Pancreas (tissue), 10 donors: ENCODE data around the gene KIF13A. TPM values are rescaled to one million over a fixed set of nuclear protein-coding genes. Genes with fewer than 3 reads are reported as not detected.

ENCODE experiments used
- ATAC-seq, 4 donors: fragments of 200-7000 bp; cut with Tn5 transposase; one replicate each; pipeline versions ENCODE4 v1.8.0 to v1.9.1; 2020; ENCODE audit warnings: mild to moderate bottlenecking in 4 of 4, moderate library complexity in 4 of 4
- DNase-seq, 6 donors: peaks; one replicate each; pipeline ENCODE4 v3.0.0-alpha.2; 2020
- FAIRE-seq: peaks from 2 replicates; lab custom pipeline; 2012; peaks lifted over from hg19 to GRCh38; lab: Jason Lieb, UNC
- H3K27ac ChIP-seq, 4 donors: fragments of 200-600 bp; sonication (generic); 1 replicate in 3 of 4; 2 replicates in 1 of 4; pipeline versions ENCODE4 v1.5.0 to v1.8.0; 2020
- H3K27me3 ChIP-seq, 4 donors: fragments of 200-600 bp; one replicate each; pipeline ENCODE4 v1.8.0; 2021
- H3K36me3 ChIP-seq, 3 donors: fragments of 200-600 bp; sonication (generic) in 1 of 3; one replicate each; pipeline versions ENCODE4 v1.5.0 to v1.8.0; 2020 to 2021
- H3K4me1 ChIP-seq, 3 donors: fragments of 200-600 bp; one replicate each; pipeline ENCODE4 v1.8.0; 2021
- H3K4me3 ChIP-seq, 4 donors: fragments of 200-600 bp; sonication (generic) in 2 of 4; one replicate each; pipeline versions ENCODE4 v1.5.0 to v1.8.0; 2020 to 2021
- H3K9me3 ChIP-seq, 4 donors: fragments of 200-600 bp; one replicate each; pipeline ENCODE4 v1.8.0; 2021
- WGBS, 2 donors: extraction: QIAGEN DNeasy Blood & Tissue Kit; methylation state at CpG; one replicate each; pipeline ENCODE4 v1.1.7; 2013; 5-methylcytosine and 5-hydroxymethylcytosine counted together
- intact Hi-C, 3 donors: fragments of 100-400 bp; cut with DNase I; formaldehyde crosslinking; loops; one replicate each; pipeline versions ENCODE4 v1.11.1 to v1.14.2; 2022
- polyA plus RNA-seq, 2 donors: library from polyadenylated mRNA; stranded (reverse); fragments of 200-250 nt; gene quantifications; one replicate each; pipeline ENCODE4 v1.2.3, GENCODE V29; 2013
- total RNA-seq, 6 donors: library from RNA; stranded (reverse); fragmentation: NEBNext Ultra II Directional in 4 of 6; extraction: Animal tissue kit (Norgen Biotek cat#: 25700) in 4 of 6; gene quantifications; one replicate each; pipeline versions ENCODE4 v1.2.1 to v1.2.4, GENCODE V29; 2021 to 2023
- TF ChIP-seq, protein P1 (sequence below), 4 donors: fragments of 200-600 bp; sonication (generic) in 3 of 4; IDR thresholded peaks; one replicate each; pipeline versions ENCODE4 v1.5.0 to v1.8.0; 2021; ENCODE audit warnings: antibody characterized with exemption in 4 of 4
- donor health status: healthy with polysubstance abuse.
- donor health status: DM: no; HTN: no; CAD: no; lungs with moderate emphysema.
- donor health status: DM: no; HTN: no; CAD: no.
- donor health status: control.
- donor health status: control.
- donor health status: Bipolar disorder and iron deficiency.
- donor health status: DM: yes; HTN: yes; CAD: no.
- donor health status: DM: no; HTN: no; CAD: no.
- donor health status: DM: no; HTN: no; CAD: no.
- donor health status: DM: yes; HTN: yes; CAD: no.

KIF13A gene
- total and polyA plus RNA-seq, 8 donors: 7.3 to 18.1 (median 12.5) TPM

DNA sequence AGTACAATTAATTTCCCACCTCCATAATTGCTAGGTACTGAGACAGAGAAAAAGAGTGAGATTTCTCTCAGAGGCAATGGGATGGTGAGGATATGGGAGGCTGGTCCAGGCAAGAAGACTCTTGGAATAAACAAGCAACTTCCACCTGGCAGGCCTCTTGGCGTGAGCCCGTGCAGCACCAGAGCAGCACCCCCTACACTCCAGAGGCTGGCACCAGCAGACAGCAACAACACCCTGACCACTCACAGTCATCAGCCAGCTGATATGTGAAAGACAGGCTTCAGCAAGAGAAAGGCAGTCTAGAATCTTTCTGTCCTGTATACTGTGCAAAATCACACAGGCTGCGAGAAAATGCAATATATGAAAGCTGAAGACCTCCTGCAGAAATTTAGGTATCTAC, 59.7 kb downstream of the KIF13A start:
- FAIRE-seq (no peak), DNase-seq (no peak), ATAC-seq (no peak)
- intact Hi-C loops: no loop called here
- no peaks in the 10 kb centered on the region for H3K36me3 ChIP-seq
- 74 to 88% methylated on average over 3 of the region's 3 CpGs for WGBS, 2 donors
- no peaks in the 10 kb centered on the region for H3K9me3 ChIP-seq
- peaks cover 4 to 31% (median 17%) of the 10 kb centered on the region in 3 donors for H3K4me1 ChIP-seq
- no peak overlapping the region for H3K4me3 ChIP-seq
- H3K27me3 ChIP-seq: no peaks in the 10 kb centered on the region
- TF ChIP-seq, protein P1, sequence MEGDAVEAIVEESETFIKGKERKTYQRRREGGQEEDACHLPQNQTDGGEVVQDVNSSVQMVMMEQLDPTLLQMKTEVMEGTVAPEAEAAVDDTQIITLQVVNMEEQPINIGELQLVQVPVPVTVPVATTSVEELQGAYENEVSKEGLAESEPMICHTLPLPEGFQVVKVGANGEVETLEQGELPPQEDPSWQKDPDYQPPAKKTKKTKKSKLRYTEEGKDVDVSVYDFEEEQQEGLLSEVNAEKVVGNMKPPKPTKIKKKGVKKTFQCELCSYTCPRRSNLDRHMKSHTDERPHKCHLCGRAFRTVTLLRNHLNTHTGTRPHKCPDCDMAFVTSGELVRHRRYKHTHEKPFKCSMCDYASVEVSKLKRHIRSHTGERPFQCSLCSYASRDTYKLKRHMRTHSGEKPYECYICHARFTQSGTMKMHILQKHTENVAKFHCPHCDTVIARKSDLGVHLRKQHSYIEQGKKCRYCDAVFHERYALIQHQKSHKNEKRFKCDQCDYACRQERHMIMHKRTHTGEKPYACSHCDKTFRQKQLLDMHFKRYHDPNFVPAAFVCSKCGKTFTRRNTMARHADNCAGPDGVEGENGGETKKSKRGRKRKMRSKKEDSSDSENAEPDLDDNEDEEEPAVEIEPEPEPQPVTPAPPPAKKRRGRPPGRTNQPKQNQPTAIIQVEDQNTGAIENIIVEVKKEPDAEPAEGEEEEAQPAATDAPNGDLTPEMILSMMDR (IDR thresholded peaks at IDR 0.05): no peak
- no peak overlapping the region for H3K27ac ChIP-seq

DNA sequence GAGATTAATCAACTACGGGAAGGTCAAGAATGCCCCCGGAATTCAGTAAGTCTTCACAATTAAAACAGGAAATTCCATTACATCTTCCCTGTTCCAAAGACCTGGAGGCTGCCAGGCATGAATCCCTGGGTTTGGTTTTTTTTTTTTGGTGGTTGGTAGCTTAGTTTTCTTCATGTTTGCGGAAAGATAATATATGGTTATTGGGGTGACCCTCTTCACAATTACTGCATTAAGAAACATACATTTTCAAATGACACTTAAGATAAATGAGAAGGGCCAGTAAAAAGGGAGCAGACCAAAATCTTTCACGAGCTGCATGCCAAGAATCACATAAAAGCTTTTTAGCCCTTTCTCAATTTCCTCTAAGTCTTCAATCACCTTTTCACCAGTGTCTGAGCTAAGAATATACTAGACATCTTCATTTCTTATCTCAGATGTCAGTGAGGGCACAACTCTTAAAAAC, 64.0 kb downstream of the KIF13A start:
- no peak for ATAC-seq

DNA sequence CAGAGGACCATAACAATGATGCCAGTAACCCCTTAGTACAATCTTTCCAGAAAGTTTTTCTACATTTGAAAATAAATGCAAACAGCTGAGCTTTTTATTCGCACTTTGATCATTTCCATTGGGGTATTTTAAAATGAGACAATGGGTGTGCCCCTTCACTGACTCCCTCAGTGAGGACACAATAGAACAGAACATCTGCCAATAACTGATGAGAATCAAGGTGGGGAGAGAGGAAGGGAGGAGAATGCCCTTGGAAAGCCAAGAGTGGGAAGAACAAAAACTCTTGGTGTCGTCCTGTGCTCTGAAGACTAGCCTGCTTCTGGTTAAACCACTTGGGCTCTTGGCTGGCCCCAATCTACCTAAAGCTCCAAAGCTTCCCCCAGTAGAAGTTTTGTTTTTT, 66.0 kb downstream of the KIF13A start:
- FAIRE-seq: no peak
- DNase-seq: no peak
- H3K27me3 ChIP-seq: no peaks in the 10 kb centered on the region
- H3K27ac ChIP-seq: no peak overlapping the region
- no peak for ATAC-seq
- H3K4me3 ChIP-seq: no peak overlapping the region
- H3K36me3 ChIP-seq: no peaks in the 10 kb centered on the region
- no peaks in the 10 kb centered on the region for H3K9me3 ChIP-seq
- WGBS, 2 donors: 89% methylated on average over 2 of the region's 2 CpGs
- TF ChIP-seq, protein P1 (IDR thresholded peaks at IDR 0.05): no peak
- H3K4me1 ChIP-seq: no peaks in the 10 kb centered on the region
- intact Hi-C loops: no loop called here

More for the DNA sequence above, 64.0 kb downstream of the KIF13A start:
- FAIRE-seq (no peak), DNase-seq (no peak)
- Histone ChIP-seq H3K9me3 (no peaks in the 10 kb centered on the region), H3K4me3 (no peak overlapping the region), H3K27ac (no peak overlapping the region), H3K36me3 (no peaks in the 10 kb centered on the region), H3K27me3 (no peaks in the 10 kb centered on the region), H3K4me1 (no peaks in the 10 kb centered on the region)
- intact Hi-C loops: no loop called here
- TF ChIP-seq, protein P1 (IDR thresholded peaks at IDR 0.05): no peak
- 79 to 81% methylated on average over 4 of the region's 4 CpGs for WGBS, 2 donors

DNA sequence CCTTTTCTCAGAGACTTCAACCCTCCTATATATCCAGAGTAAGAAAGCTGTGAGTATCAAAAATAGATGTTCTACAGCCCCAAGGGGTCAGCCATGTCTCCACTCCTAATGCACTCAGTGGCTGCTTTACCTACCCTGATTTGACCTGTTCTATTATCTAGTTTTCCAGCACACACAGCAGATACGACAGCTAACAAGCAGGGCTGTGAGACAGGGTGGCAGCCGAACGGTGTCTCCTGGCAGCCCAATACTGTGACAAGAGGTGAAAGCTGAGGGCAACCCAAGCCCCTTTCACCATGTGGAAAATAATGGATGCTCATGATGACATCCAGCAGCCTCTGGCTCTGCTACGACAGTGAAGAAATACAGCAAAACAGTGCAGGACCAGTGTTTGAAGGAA, 67.9 kb downstream of the KIF13A start:
- H3K4me1 ChIP-seq: no peaks in the 10 kb centered on the region
- no peak overlapping the region for H3K27ac ChIP-seq
- 74 to 83% methylated on average over 4 of the region's 4 CpGs for WGBS, 2 donors
- H3K4me3 ChIP-seq: no peak overlapping the region
- no peaks in the 10 kb centered on the region for H3K9me3 ChIP-seq
- DNase-seq (no peak), ATAC-seq (no peak), FAIRE-seq (no peak)
- intact Hi-C loops: no loop called here
- no peaks in the 10 kb centered on the region for H3K27me3 ChIP-seq
- TF ChIP-seq, protein P1 (IDR thresholded peaks at IDR 0.05): no peak
- no peaks in the 10 kb centered on the region for H3K36me3 ChIP-seq

DNA sequence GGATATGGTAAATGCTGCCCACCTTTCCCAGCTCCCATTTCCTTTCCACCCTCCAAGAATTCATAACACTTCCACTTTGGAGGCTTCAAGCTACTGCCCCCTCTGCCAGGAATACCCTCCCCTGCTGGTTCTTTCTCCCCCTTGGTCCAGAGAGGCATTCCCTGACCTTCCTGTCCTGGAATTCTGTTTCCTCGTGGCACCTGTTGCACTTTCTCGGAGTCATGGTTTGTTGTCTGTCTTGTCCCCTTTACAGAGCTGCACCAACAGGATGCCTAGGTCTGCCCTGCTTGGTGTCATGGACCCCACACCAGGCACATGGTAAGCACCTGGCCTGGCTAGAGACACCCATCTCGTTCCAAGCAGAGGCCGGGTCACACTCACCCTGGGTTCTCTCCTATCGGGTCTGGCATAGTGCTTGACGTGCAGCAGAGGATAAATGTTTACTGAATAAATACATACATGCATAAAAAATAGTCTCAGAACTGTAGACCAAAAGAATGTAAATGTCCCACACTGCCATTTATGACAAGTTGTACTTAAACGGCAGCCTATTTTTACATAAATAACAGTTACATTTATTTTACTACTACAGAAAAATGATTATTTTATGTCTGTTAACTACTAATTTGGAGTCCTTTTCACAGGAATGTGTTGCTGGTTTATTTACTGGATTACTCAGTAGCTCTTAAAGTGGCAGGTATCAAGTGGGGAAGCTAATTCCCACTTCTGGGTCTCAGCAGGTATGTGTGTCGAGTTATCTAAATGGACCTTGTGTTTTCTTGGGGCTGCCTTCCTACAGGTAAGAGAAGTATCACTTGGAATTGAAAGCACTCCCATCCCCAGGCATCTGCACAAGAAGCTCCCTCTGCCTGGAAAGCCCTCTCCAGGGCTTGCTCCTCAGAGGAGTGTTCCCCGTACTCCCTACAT, 69.3 kb downstream of the KIF13A start:
- Histone ChIP-seq H3K27ac (no peak overlapping the region), H3K36me3 (no peaks in the 10 kb centered on the region), H3K9me3 (no peaks in the 10 kb centered on the region), H3K4me1 (no peaks in the 10 kb centered on the region), H3K27me3 (no peaks in the 10 kb centered on the region), H3K4me3 (no peak overlapping the region)
- DNase-seq (no peak), ATAC-seq (no peak), FAIRE-seq (no peak)
- TF ChIP-seq, protein P1 (IDR thresholded peaks at IDR 0.05): no peak
- intact Hi-C loops: no loop called here
- WGBS, 2 donors: 51 to 54% methylated on average over 9 of the region's 9 CpGs
